Osteoblast (primary cell): ENCODE measurements around the gene COX4I2. TPM values are rescaled to one million over a fixed set of nuclear protein-coding genes. Genes with fewer than 3 reads are reported as not detected.
A peak's percentile ranks its signal among the peaks of the same experiment; 100 is the strongest.

ENCODE experiments used
- DNase-seq: peaks from one replicate; pipeline ENCODE4 v3.0.0; 2011; ENCODE audit warnings: low spot score, mixed read lengths; ENCODE audit not compliant: insufficient read length; ENCODE audit errors: missing footprints
- H2AFZ ChIP-seq: 2 replicates; pipeline ENCODE4 v1.6.0; 2011; ENCODE audit warnings: mild to moderate bottlenecking, low read length
- H3K27ac ChIP-seq: 2 replicates; pipeline ENCODE4 v1.5.1; 2011; ENCODE audit warnings: mild to moderate bottlenecking, low read depth, low read length, moderate library complexity
- H3K27me3 ChIP-seq: 2 replicates; pipeline ENCODE4 v1.6.0; 2012; ENCODE audit warnings: mild to moderate bottlenecking, control low read depth, inconsistent platforms, low read length, moderate library complexity; ENCODE audit not compliant: insufficient read depth
- H3K36me3 ChIP-seq: 2 replicates; pipeline ENCODE4 v1.5.1; 2011; ENCODE audit warnings: mild to moderate bottlenecking, low read length, control low read depth, moderate library complexity; ENCODE audit not compliant: insufficient read depth
- H3K4me1 ChIP-seq: 2 replicates; pipeline ENCODE4 v1.5.1; 2011; ENCODE audit warnings: mild to moderate bottlenecking, low read length, control low read depth, moderate library complexity; ENCODE audit not compliant: insufficient read depth
- H3K4me2 ChIP-seq: 2 replicates; pipeline ENCODE4 v1.6.0; 2011; ENCODE audit warnings: mild to moderate bottlenecking, low read length; ENCODE audit not compliant: insufficient read depth
- H3K4me3 ChIP-seq: fragments of 200-600 bp; sonication (generic); 3 replicates; pipeline ENCODE4 v1.5.1; 2012; ENCODE audit warnings: mild to moderate bottlenecking, low read length, inconsistent platforms; ENCODE audit not compliant: insufficient read depth
- H3K79me2 ChIP-seq: 2 replicates; pipeline ENCODE4 v1.6.0; 2012; ENCODE audit warnings: mild to moderate bottlenecking, low read length, control low read depth, inconsistent platforms; ENCODE audit not compliant: insufficient read depth
- H3K9me3 ChIP-seq: 2 replicates; pipeline ENCODE4 v1.5.1; 2011; ENCODE audit warnings: low read depth, low read length, control low read depth
- H4K20me1 ChIP-seq: 2 replicates; pipeline ENCODE4 v1.6.0; 2012; ENCODE audit warnings: mild to moderate bottlenecking, low read length, control low read depth; ENCODE audit not compliant: insufficient read depth
- CTCF ChIP-seq: IDR thresholded peaks from 2 replicates; pipeline ENCODE4 v1.5.1; 2011; ENCODE audit warnings: mild to moderate bottlenecking, low read depth, low read length, moderate library complexity; ENCODE audit errors: extremely low read depth
- total RNA-seq: library from RNA; depleted of rRNA; stranded (reverse); fragments of >200 nt; gene quantifications from 2 replicates; pipeline ENCODE4 v1.2.3, GENCODE V29; 2012

COX4I2 gene
- total RNA-seq, 1 donor, result not detected

DNA sequence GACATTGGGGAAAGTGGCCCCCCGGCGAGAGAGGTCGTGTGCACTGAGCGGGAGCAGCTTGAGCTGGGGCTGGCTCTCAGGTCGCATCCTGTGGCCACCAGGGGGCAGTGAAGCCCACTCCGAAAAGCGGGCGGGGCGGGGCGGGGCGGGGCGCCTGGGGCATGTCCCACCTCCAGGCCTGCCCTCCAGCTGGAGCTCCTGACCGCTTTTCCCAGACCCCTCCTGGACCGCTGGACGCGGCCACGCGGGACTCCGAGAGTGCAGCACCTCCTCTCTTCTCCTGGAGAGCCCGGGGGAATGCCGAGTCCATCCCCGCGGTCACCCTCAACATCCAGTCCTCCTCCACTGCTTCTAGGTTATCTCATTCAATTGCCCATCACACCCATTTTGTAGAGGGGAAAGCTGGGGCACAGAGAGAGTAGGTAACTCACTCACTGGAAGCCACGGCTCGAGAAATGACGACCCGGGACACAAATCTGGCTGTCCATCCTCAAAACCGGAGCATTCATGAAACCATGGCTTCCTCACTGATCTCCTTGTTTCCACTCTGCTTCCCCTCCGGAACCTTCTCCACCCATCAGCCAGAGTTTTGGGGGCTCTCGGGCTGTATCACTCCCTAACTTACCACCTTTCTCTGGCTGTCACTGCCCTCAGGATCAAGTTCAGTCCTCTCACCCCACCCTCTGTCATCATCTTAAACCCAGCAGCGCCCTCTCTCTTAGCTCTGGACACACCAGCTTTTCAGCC lies 24.1 kb downstream of the COX4I2 start:
- Histone ChIP-seq H3K79me2 (peaks cover 34% of the 10 kb centered on the region), H3K4me2 (peak overlapping the region; percentile 88), H3K27me3 (no peaks in the 10 kb centered on the region), H3K9me3 (no peaks in the 10 kb centered on the region), H4K20me1 (peaks cover 16% of the 10 kb centered on the region), H3K4me3 (peak overlapping the region; percentile 66), H3K4me1 (peaks cover 11% of the 10 kb centered on the region), H3K36me3 (peaks cover 28% of the 10 kb centered on the region), H2AFZ (peak overlapping the region; percentile 62), H3K27ac (peak overlapping the region; percentile 68)
- peak; percentile 55 for TF ChIP-seq CTCF
- peak; percentile 95 for DNase-seq

- H3K4me3 ChIP-seq, result peak overlapping the region; percentile 66
- H3K79me2 ChIP-seq, result peaks cover 38% of the 10 kb centered on the region
- DNase-seq, result no peak
- no peak overlapping the region for H2AFZ ChIP-seq
- peaks cover 30% of the 10 kb centered on the region for H3K36me3 ChIP-seq
- H3K27me3 ChIP-seq, result no peaks in the 10 kb centered on the region
- H3K4me2 ChIP-seq, result peak overlapping the region; percentile 88
- peaks cover 11% of the 10 kb centered on the region for H3K4me1 ChIP-seq
- peak overlapping the region; percentile 68 for H3K27ac ChIP-seq
- H3K9me3 ChIP-seq, result no peaks in the 10 kb centered on the region
- H4K20me1 ChIP-seq, result peaks cover 16% of the 10 kb centered on the region
- no peak for TF ChIP-seq CTCF
These were observed 24.7 kb downstream of the COX4I2 start for GRCh38 chr20:31662372-31662854.

DNA sequence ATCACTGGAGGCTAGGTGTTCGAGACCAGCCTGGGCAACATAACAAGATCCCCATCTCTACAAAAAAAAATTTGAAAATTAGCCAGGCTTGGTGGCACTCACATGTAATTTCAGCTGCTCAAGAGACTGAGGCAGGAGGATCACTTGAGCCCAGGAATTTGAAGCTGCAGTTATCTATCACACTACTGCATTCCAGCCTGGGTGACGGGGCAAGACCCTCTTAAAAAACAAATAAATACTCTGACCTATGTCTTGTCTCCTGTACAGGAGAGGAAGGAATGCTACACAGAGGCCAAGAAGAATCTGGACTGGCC lies 25.8 kb downstream of the COX4I2 start:
- H3K4me1 ChIP-seq, result peaks cover 14% of the 10 kb centered on the region
- no peaks in the 10 kb centered on the region for H3K9me3 ChIP-seq
- peaks cover 30% of the 10 kb centered on the region for H3K36me3 ChIP-seq
- H3K27me3 ChIP-seq, result no peaks in the 10 kb centered on the region
- no peak overlapping the region for H3K4me3 ChIP-seq
- DNase-seq, result no peak
- H3K79me2 ChIP-seq, result peaks cover 49% of the 10 kb centered on the region
- H4K20me1 ChIP-seq, result peaks cover 22% of the 10 kb centered on the region
- H2AFZ ChIP-seq, result no peak overlapping the region
- no peak for TF ChIP-seq CTCF
- no peak overlapping the region for H3K4me2 ChIP-seq
- H3K27ac ChIP-seq, result no peak overlapping the region

GRCh38 chr20:31663838-31664695 lies 26.4 kb downstream of the COX4I2 start:
- Histone ChIP-seq H3K79me2 (peaks cover 53% of the 10 kb centered on the region), H3K4me1 (peaks cover 14% of the 10 kb centered on the region), H3K9me3 (no peaks in the 10 kb centered on the region), H3K36me3 (peaks cover 33% of the 10 kb centered on the region), H4K20me1 (peaks cover 24% of the 10 kb centered on the region), H2AFZ (no peak overlapping the region), H3K27me3 (no peaks in the 10 kb centered on the region), H3K4me2 (no peak overlapping the region), H3K4me3 (no peak overlapping the region), H3K27ac (no peak overlapping the region)
- DNase-seq, result no peak
- TF ChIP-seq CTCF, result no peak
